Stomach (tissue), 4 donors: ENCODE data around the gene UBALD1.

ENCODE experiments used
- EP300 ChIP-seq: sonication (generic); formaldehyde crosslinking; IDR thresholded peaks from one replicate; pipeline ENCODE4 v1.6.1; 2017; ENCODE audit warnings: antibody characterized with exemption
- POLR2A ChIP-seq, 4 donors: fragments of 450-650 bp; IDR thresholded peaks; one replicate each; pipeline ENCODE4 v1.6.1; 2016; ENCODE audit warnings: antibody characterized with exemption in 4 of 4, control low read depth in 2 of 4, mild to moderate bottlenecking in 1 of 4, moderate library complexity in 1 of 4
- POLR2AphosphoS5 ChIP-seq, 3 donors: sonication (generic); formaldehyde crosslinking; IDR thresholded peaks; one replicate each; pipeline ENCODE4 v1.6.1; 2016; ENCODE audit warnings: antibody characterized with exemption in 3 of 3
- TF ChIP-seq, protein P1 (sequence below), 7 experiments: fragments of 450-650 bp in 4 of 7; fragments of 200-600 bp in 3 of 7; sonication (generic) in 3 of 7; IDR thresholded peaks; one replicate each; pipeline ENCODE4 v1.5.1; 2016 to 2019; ENCODE audit warnings: antibody characterized with exemption in 7 of 7, control low read depth in 2 of 7, mild to moderate bottlenecking in 1 of 7

DNA sequence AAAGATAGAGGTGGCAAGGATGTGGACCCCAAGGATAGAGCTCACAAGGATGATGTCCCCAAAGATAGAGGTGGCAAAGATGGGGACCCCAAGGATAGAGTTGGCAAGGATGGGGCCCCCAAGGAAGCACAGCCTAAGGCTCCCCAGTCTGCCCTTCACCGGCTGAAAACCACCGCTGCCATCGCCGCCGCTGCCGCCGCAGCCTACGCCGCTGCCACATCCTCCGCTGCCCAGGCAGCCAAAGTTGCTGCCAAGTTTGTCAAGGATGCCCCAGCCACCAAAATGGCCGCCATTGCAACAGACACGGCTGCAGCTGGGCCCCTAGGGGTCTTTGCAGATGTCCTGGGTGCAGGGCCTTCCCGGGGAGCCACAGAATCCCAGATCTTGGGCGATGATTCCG, 38.7 kb downstream of the UBALD1 start:
- TF ChIP-seq POLR2A (IDR thresholded peaks at IDR 0.05) = no peak
- TF ChIP-seq, protein P1, sequence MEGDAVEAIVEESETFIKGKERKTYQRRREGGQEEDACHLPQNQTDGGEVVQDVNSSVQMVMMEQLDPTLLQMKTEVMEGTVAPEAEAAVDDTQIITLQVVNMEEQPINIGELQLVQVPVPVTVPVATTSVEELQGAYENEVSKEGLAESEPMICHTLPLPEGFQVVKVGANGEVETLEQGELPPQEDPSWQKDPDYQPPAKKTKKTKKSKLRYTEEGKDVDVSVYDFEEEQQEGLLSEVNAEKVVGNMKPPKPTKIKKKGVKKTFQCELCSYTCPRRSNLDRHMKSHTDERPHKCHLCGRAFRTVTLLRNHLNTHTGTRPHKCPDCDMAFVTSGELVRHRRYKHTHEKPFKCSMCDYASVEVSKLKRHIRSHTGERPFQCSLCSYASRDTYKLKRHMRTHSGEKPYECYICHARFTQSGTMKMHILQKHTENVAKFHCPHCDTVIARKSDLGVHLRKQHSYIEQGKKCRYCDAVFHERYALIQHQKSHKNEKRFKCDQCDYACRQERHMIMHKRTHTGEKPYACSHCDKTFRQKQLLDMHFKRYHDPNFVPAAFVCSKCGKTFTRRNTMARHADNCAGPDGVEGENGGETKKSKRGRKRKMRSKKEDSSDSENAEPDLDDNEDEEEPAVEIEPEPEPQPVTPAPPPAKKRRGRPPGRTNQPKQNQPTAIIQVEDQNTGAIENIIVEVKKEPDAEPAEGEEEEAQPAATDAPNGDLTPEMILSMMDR (IDR thresholded peaks at IDR 0.05) = no peak
- no peak for TF ChIP-seq POLR2AphosphoS5 (IDR thresholded peaks at IDR 0.05)
- no peak for TF ChIP-seq EP300
